ENCODE results near the gene GPR17.

The GPR17 gene

GRCh38 chr2:127688405-127688804, 42.5 kb downstream of the GPR17 start:
- TF ChIP-seq CREB5 (CRISPR knock-in tag; IDR thresholded peaks at IDR 0.05; ENCODE audit: low read depth) (no peak), GLIS3 (CRISPR knock-in tag; IDR thresholded peaks at IDR 0.05) (no peak), TSHZ2 (CRISPR knock-in tag; IDR thresholded peaks at IDR 0.05) (no peak), POU6F1 (CRISPR knock-in tag; IDR thresholded peaks at IDR 0.05; ENCODE audit: borderline replicate concordance, low read depth) (no peak)
- no peak for ATAC-seq

- TF ChIP-seq ZNF565 (CRISPR knock-in tag; conservative IDR thresholded peaks at IDR 0.05; ENCODE audit: low read depth) (no peak), ZFP30 (CRISPR knock-in tag; IDR thresholded peaks at IDR 0.05) (no peak), ZFP3 (CRISPR knock-in tag; IDR thresholded peaks at IDR 0.05) (no peak), RARB (CRISPR knock-in tag; IDR thresholded peaks at IDR 0.05) (no peak), PATZ1 (CRISPR knock-in tag; IDR thresholded peaks at IDR 0.05; ENCODE audit: borderline replicate concordance) (no peak), ZC3H10 (CRISPR knock-in tag; IDR thresholded peaks at IDR 0.05) (no peak)
- no peak for ATAC-seq
Measured at GRCh38 chr2:127690696-127691095, 44.7 kb downstream of the GPR17 start.

- no peak for ATAC-seq
- no peak for TF ChIP-seq ARNTL (CRISPR knock-in tag; IDR thresholded peaks at IDR 0.05; ENCODE audit: borderline replicate concordance, low read depth)
- no peak for TF ChIP-seq ESRRG (CRISPR knock-in tag; IDR thresholded peaks at IDR 0.05)
- no peak for TF ChIP-seq CSDC2 (CRISPR knock-in tag; IDR thresholded peaks at IDR 0.05)
- TF ChIP-seq ZC3H10 (CRISPR knock-in tag; IDR thresholded peaks at IDR 0.05), result no peak
- no peak for TF ChIP-seq ZNF565 (CRISPR knock-in tag; conservative IDR thresholded peaks at IDR 0.05; ENCODE audit: low read depth)
- TF ChIP-seq SNAI2 (CRISPR knock-in tag; IDR thresholded peaks at IDR 0.05), result no peak
- no peak for TF ChIP-seq BACH2 (CRISPR knock-in tag; IDR thresholded peaks at IDR 0.05; ENCODE audit: borderline replicate concordance)
- TF ChIP-seq CREB5 (CRISPR knock-in tag; IDR thresholded peaks at IDR 0.05; ENCODE audit: low read depth), result no peak
- no peak for TF ChIP-seq CSRNP3 (CRISPR knock-in tag; IDR thresholded peaks at IDR 0.05)
- no peak for TF ChIP-seq POU6F1 (CRISPR knock-in tag; IDR thresholded peaks at IDR 0.05; ENCODE audit: borderline replicate concordance, low read depth)
- no peak for TF ChIP-seq TSHZ2 (CRISPR knock-in tag; IDR thresholded peaks at IDR 0.05)
- TF ChIP-seq TOX (CRISPR knock-in tag; IDR thresholded peaks at IDR 0.05; ENCODE audit: borderline replicate concordance), result no peak
Measured at GRCh38 chr2:127694986-127695385, 49.0 kb downstream of the GPR17 start.

All from SK-N-SH treated with all-trans-retinoic acid at 6 μM for 48 hours (cell line).